Astrocyte (in vitro differentiated cells and primary cell): ENCODE measurements around the gene SLC5A12. TPM values are rescaled to one million over a fixed set of nuclear protein-coding genes. Genes with fewer than 3 reads are reported as not detected.

ENCODE experiments used
- DNase-seq: peaks from one replicate; pipeline ENCODE4 v3.0.0-alpha.2; 2010; ENCODE audit warnings: low read depth
- FAIRE-seq: peaks from 2 replicates; lab custom pipeline; 2011; peaks lifted over from hg19 to GRCh38; lab: Jason Lieb, UNC
- H2AFZ ChIP-seq: 2 replicates; pipeline ENCODE4 v1.6.0; 2012; ENCODE audit warnings: low read depth, low read length, inconsistent platforms
- H3K27ac ChIP-seq: 2 replicates; pipeline ENCODE4 v1.5.1; 2011; ENCODE audit warnings: low read depth, low read length, inconsistent platforms
- H3K27me3 ChIP-seq: 2 replicates; pipeline ENCODE4 v1.6.0; 2011; ENCODE audit warnings: low read length, inconsistent platforms; ENCODE audit not compliant: insufficient read depth
- H3K36me3 ChIP-seq: 2 replicates; pipeline ENCODE4 v1.5.1; 2011; ENCODE audit warnings: low read length, inconsistent platforms; ENCODE audit not compliant: insufficient read depth
- H3K4me1 ChIP-seq: 2 replicates; pipeline ENCODE4 v1.5.1; 2011; ENCODE audit warnings: low read length, inconsistent platforms; ENCODE audit not compliant: insufficient read depth
- H3K4me2 ChIP-seq: 2 replicates; pipeline ENCODE4 v1.6.0; 2012; ENCODE audit warnings: low read length, inconsistent platforms
- H3K4me3 ChIP-seq: 2 replicates; pipeline ENCODE4 v1.5.1; 2011; ENCODE audit warnings: low read depth, mild to moderate bottlenecking, low read length, inconsistent platforms; ENCODE audit not compliant: insufficient read depth
- H3K79me2 ChIP-seq: 2 replicates; pipeline ENCODE4 v1.6.0; 2012; ENCODE audit warnings: mild to moderate bottlenecking, low read length, inconsistent platforms; ENCODE audit not compliant: insufficient read depth
- H3K9ac ChIP-seq: 2 replicates; pipeline ENCODE4 v1.6.0; 2012; ENCODE audit warnings: mild to moderate bottlenecking, low read length, inconsistent platforms
- H3K9me3 ChIP-seq: 2 replicates; pipeline ENCODE4 v1.5.1; 2012; ENCODE audit warnings: low read depth, mild to moderate bottlenecking, low read length, inconsistent platforms; ENCODE audit not compliant: insufficient read depth
- H4K20me1 ChIP-seq: 2 replicates; pipeline ENCODE4 v1.6.0; 2012; ENCODE audit warnings: low read length, inconsistent platforms; ENCODE audit not compliant: insufficient read depth
- H3K27ac Mint-ChIP-seq: one replicate; pipeline ENCODE4 v1.8.0; 2021; ENCODE audit warnings: mild to moderate bottlenecking, mixed read lengths; ENCODE audit not compliant: unreplicated experiment
- H3K27me3 Mint-ChIP-seq: one replicate; pipeline ENCODE4 v1.8.0; 2021; ENCODE audit warnings: low read depth, mixed read lengths; ENCODE audit not compliant: unreplicated experiment
- H3K36me3 Mint-ChIP-seq: one replicate; pipeline ENCODE4 v1.8.0; 2021; ENCODE audit warnings: low read depth, mixed read lengths; ENCODE audit not compliant: unreplicated experiment
- H3K4me1 Mint-ChIP-seq: one replicate; pipeline ENCODE4 v1.8.0; 2021; ENCODE audit warnings: low read depth, mixed read lengths; ENCODE audit not compliant: unreplicated experiment
- H3K4me3 Mint-ChIP-seq: one replicate; pipeline ENCODE4 v1.8.0; 2021; ENCODE audit warnings: mild to moderate bottlenecking, moderate library complexity, mixed read lengths; ENCODE audit not compliant: unreplicated experiment
- H3K9me3 Mint-ChIP-seq: one replicate; pipeline ENCODE4 v1.8.0; 2021; ENCODE audit warnings: mild to moderate bottlenecking, mixed read lengths; ENCODE audit not compliant: unreplicated experiment
- EZH2 ChIP-seq: IDR thresholded peaks from 2 replicates; pipeline ENCODE4 v1.6.1; 2012; ENCODE audit warnings: mild to moderate bottlenecking, low read length, inconsistent platforms; ENCODE audit not compliant: insufficient read depth
- total RNA-seq: library from RNA; stranded (reverse); gene quantifications from 2 replicates; pipeline ENCODE4 v1.2.1, GENCODE V29; 2021
- TF ChIP-seq, protein P1 (sequence below): IDR thresholded peaks from 2 replicates; pipeline ENCODE4 v1.5.1; 2011; ENCODE audit warnings: low read depth, mild to moderate bottlenecking, inconsistent platforms, low read length, moderate library complexity; ENCODE audit not compliant: insufficient read depth

Gene SLC5A12
- total RNA-seq, 1 donor from 2014 or later, result 0.14 TPM

- Histone ChIP-seq H3K9ac (no peak overlapping the region), H4K20me1 (no peaks in the 10 kb centered on the region), H3K4me1 (no peaks in the 10 kb centered on the region), H3K27me3 (no peaks in the 10 kb centered on the region), H3K4me2 (no peak overlapping the region), H3K36me3 (no peaks in the 10 kb centered on the region), H2AFZ (no peak overlapping the region), H3K79me2 (no peaks in the 10 kb centered on the region), H3K4me3 (no peak overlapping the region), H3K27ac (no peak overlapping the region), H3K9me3 (no peaks in the 10 kb centered on the region)
- TF ChIP-seq, protein P1, sequence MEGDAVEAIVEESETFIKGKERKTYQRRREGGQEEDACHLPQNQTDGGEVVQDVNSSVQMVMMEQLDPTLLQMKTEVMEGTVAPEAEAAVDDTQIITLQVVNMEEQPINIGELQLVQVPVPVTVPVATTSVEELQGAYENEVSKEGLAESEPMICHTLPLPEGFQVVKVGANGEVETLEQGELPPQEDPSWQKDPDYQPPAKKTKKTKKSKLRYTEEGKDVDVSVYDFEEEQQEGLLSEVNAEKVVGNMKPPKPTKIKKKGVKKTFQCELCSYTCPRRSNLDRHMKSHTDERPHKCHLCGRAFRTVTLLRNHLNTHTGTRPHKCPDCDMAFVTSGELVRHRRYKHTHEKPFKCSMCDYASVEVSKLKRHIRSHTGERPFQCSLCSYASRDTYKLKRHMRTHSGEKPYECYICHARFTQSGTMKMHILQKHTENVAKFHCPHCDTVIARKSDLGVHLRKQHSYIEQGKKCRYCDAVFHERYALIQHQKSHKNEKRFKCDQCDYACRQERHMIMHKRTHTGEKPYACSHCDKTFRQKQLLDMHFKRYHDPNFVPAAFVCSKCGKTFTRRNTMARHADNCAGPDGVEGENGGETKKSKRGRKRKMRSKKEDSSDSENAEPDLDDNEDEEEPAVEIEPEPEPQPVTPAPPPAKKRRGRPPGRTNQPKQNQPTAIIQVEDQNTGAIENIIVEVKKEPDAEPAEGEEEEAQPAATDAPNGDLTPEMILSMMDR, result no peak
- no peak for TF ChIP-seq EZH2
- DNase-seq (no peak), FAIRE-seq (no peak)
- Mint-ChIP-seq H3K36me3 (no peaks in the 10 kb centered on the region), H3K27me3 (no peaks in the 10 kb centered on the region), H3K9me3 (no peaks in the 10 kb centered on the region), H3K4me1 (no peaks in the 10 kb centered on the region), H3K27ac (no peak overlapping the region), H3K4me3 (no peak overlapping the region)
Observed at GRCh38 chr11:26696330-26696729, 25.5 kb downstream of the SLC5A12 start.

GRCh38 chr11:26688701-26689100 lies 33.2 kb downstream of the SLC5A12 start:
- H3K27ac Mint-ChIP-seq, result no peak overlapping the region
- Histone ChIP-seq H3K27me3 (no peaks in the 10 kb centered on the region), H3K27ac (no peak overlapping the region), H3K79me2 (no peaks in the 10 kb centered on the region), H3K36me3 (no peaks in the 10 kb centered on the region), H3K9me3 (no peaks in the 10 kb centered on the region), H3K4me1 (no peaks in the 10 kb centered on the region), H3K4me2 (no peak overlapping the region), H2AFZ (no peak overlapping the region), H3K9ac (no peak overlapping the region), H3K4me3 (no peak overlapping the region), H4K20me1 (no peaks in the 10 kb centered on the region)
- no peaks in the 10 kb centered on the region for H3K9me3 Mint-ChIP-seq
- no peaks in the 10 kb centered on the region for H3K36me3 Mint-ChIP-seq
- DNase-seq, result no peak
- H3K4me1 Mint-ChIP-seq, result no peaks in the 10 kb centered on the region
- no peaks in the 10 kb centered on the region for H3K27me3 Mint-ChIP-seq
- no peak overlapping the region for H3K4me3 Mint-ChIP-seq
- TF ChIP-seq EZH2, result no peak
- TF ChIP-seq, protein P1, result no peak
- no peak for FAIRE-seq

GRCh38 chr11:26687351-26687750 lies 34.5 kb downstream of the SLC5A12 start:
- Mint-ChIP-seq H3K9me3 (no peaks in the 10 kb centered on the region), H3K36me3 (no peaks in the 10 kb centered on the region), H3K27ac (no peak overlapping the region), H3K27me3 (no peaks in the 10 kb centered on the region), H3K4me1 (no peaks in the 10 kb centered on the region), H3K4me3 (no peak overlapping the region)
- Histone ChIP-seq H3K4me3 (no peak overlapping the region), H3K27me3 (no peaks in the 10 kb centered on the region), H3K4me2 (no peak overlapping the region), H3K36me3 (no peaks in the 10 kb centered on the region), H2AFZ (no peak overlapping the region), H3K9me3 (no peaks in the 10 kb centered on the region), H3K27ac (no peak overlapping the region), H3K4me1 (no peaks in the 10 kb centered on the region), H4K20me1 (no peaks in the 10 kb centered on the region), H3K9ac (no peak overlapping the region), H3K79me2 (no peaks in the 10 kb centered on the region)
- FAIRE-seq, result no peak
- no peak for TF ChIP-seq EZH2
- TF ChIP-seq, protein P1, result no peak
- DNase-seq, result no peak
